Neural cell (in vitro differentiated cells): ENCODE data around the gene EML4. TPM values are rescaled to one million over a fixed set of nuclear protein-coding genes. Genes with fewer than 3 reads are reported as not detected.

Experiments
- H2AFZ ChIP-seq: fragments of 200-600, 300-800 bp; sonication (generic), shearing (Covaris generic); 2 replicates; pipeline ENCODE4 v1.6.0; 2014; ENCODE audit warnings: low read depth, mild to moderate bottlenecking, antibody characterized with exemption, low read length, moderate library complexity
- H3F3A ChIP-seq: fragments of 200-600 bp; shearing (Covaris generic); 2 replicates; pipeline ENCODE4 v1.6.1; 2016; ENCODE audit warnings: mild to moderate bottlenecking, moderate library complexity, mixed read lengths, antibody characterized with exemption, low read length; ENCODE audit not compliant: insufficient read depth, poor library complexity, severe bottlenecking
- H3K27ac ChIP-seq: fragments of 200-600, 300-800 bp; sonication (generic), shearing (Covaris generic); 2 replicates; pipeline ENCODE4 v1.5.1; 2014; ENCODE audit warnings: mild to moderate bottlenecking, low read length, moderate library complexity
- H3K27me3 ChIP-seq: fragments of 300-800, 200-600 bp; sonication (generic), shearing (Covaris generic); 2 replicates; pipeline ENCODE4 v1.6.0; 2014; ENCODE audit warnings: mild to moderate bottlenecking, low read depth, low read length, moderate library complexity; ENCODE audit not compliant: insufficient read depth
- H3K36me3 ChIP-seq: fragments of 300-800, 200-600 bp; sonication (generic), shearing (Covaris generic); 2 replicates; pipeline ENCODE4 v1.5.1; 2014; ENCODE audit warnings: mild to moderate bottlenecking, antibody characterized with exemption, low read length, moderate library complexity; ENCODE audit not compliant: insufficient read depth
- H3K4me2 ChIP-seq: fragments of 300-800, 200-600 bp; sonication (generic), shearing (Covaris generic); 2 replicates; pipeline ENCODE4 v1.6.0; 2014; ENCODE audit warnings: mild to moderate bottlenecking, low read length
- H3K4me3 ChIP-seq: fragments of 300-800, 200-600 bp; sonication (generic), shearing (Covaris generic); 2 replicates; pipeline ENCODE4 v1.5.1; 2014; ENCODE audit warnings: mild to moderate bottlenecking, low read length, moderate library complexity
- H3K79me2 ChIP-seq: fragments of 200-600 bp; shearing (Covaris generic); replicated peaks from 2 replicates; pipeline ENCODE4 v1.6.0; 2014; ENCODE audit warnings: mild to moderate bottlenecking, low read length, moderate library complexity; ENCODE audit not compliant: insufficient read depth
- H3K9ac ChIP-seq: fragments of 300-800, 200-600 bp; sonication (generic), shearing (Covaris generic); 2 replicates; pipeline ENCODE4 v1.6.1; 2016; ENCODE audit warnings: mild to moderate bottlenecking, low read length, mixed read lengths
- H3K9me2 ChIP-seq: fragments of 200-600 bp; shearing (Covaris generic); 2 replicates; pipeline ENCODE4 v1.6.1; 2016; ENCODE audit warnings: mild to moderate bottlenecking, low read length, mixed read lengths; ENCODE audit not compliant: insufficient read depth
- H3K9me3 ChIP-seq: fragments of 200-600, 300-800 bp; sonication (generic), shearing (Covaris generic); 2 replicates; pipeline ENCODE4 v1.6.1; 2016; ENCODE audit warnings: mild to moderate bottlenecking, mixed run types, low read length, moderate library complexity, mixed read lengths
- H4K20me1 ChIP-seq: fragments of 200-600 bp; shearing (Covaris generic); 2 replicates; pipeline ENCODE4 v1.6.1; 2016; ENCODE audit warnings: mild to moderate bottlenecking, mixed run types; ENCODE audit not compliant: insufficient read depth
- CTCF ChIP-seq: fragments of 450-650 bp; IDR thresholded peaks from 2 replicates; pipeline ENCODE4 v1.5.1; 2014; ENCODE audit warnings: antibody characterized with exemption, mild to moderate bottlenecking, moderate library complexity; ENCODE audit not compliant: poor library complexity, severe bottlenecking
- EP300 ChIP-seq: fragments of 450-650 bp; conservative IDR thresholded peaks from 2 replicates; pipeline ENCODE4 v1.6.1; 2014; ENCODE audit warnings: antibody characterized with exemption, mild to moderate bottlenecking, moderate library complexity; ENCODE audit not compliant: poor library complexity, severe bottlenecking
- EZH2 ChIP-seq: fragments of 200-600, 300-800 bp; shearing (Covaris generic), sonication (generic); IDR thresholded peaks from 2 replicates; pipeline ENCODE4 v1.6.1; 2014; ENCODE audit warnings: antibody characterized with exemption, low read length, borderline replicate concordance, mild to moderate bottlenecking; ENCODE audit not compliant: insufficient read depth, poor library complexity, severe bottlenecking
- MXI1 ChIP-seq: fragments of 450-650 bp; conservative IDR thresholded peaks from 2 replicates; pipeline ENCODE4 v1.6.1; 2014; ENCODE audit warnings: antibody characterized with exemption, mild to moderate bottlenecking; ENCODE audit not compliant: poor library complexity, severe bottlenecking
- POLR2AphosphoS5 ChIP-seq: IDR thresholded peaks from 2 replicates; pipeline ENCODE4 v1.6.1; 2012
- RAD21 ChIP-seq: fragments of 450-650 bp; conservative IDR thresholded peaks from 2 replicates; pipeline ENCODE4 v1.6.1; 2014; ENCODE audit warnings: antibody characterized with exemption, mild to moderate bottlenecking, moderate library complexity
- SMC3 ChIP-seq: fragments of 450-650 bp; conservative IDR thresholded peaks from 2 replicates; pipeline ENCODE4 v1.6.1; 2014; ENCODE audit warnings: antibody characterized with exemption, mild to moderate bottlenecking, moderate library complexity; ENCODE audit not compliant: poor library complexity
- TAF1 ChIP-seq: IDR thresholded peaks from 2 replicates; pipeline ENCODE4 v1.6.1; 2012; ENCODE audit warnings: low read depth
- polyA plus RNA-seq: library from polyadenylated mRNA; depleted of rRNA; stranded (reverse); fragments of >200 nt; gene quantifications from 2 replicates; pipeline ENCODE4 v1.2.3, GENCODE V29; 2014
- TF ChIP-seq, protein P1 (sequence below): IDR thresholded peaks from 2 replicates; pipeline ENCODE4 v1.6.1; 2012; ENCODE audit warnings: borderline replicate concordance

Gene EML4
- polyA plus RNA-seq, 1 donor from 2014 or later = 33.9 TPM

GRCh38 chr2:42319265-42319664, 150.1 kb downstream of the EML4 start:
- Histone ChIP-seq H3K27me3 (no peaks in the 10 kb centered on the region), H2AFZ (no peak overlapping the region), H3K36me3 (no peaks in the 10 kb centered on the region), H3K4me3 (no peak overlapping the region), H3K9me3 (no peaks in the 10 kb centered on the region), H3F3A (no peaks in the 10 kb centered on the region), H4K20me1 (no peaks in the 10 kb centered on the region), H3K79me2 (no peaks in the 10 kb centered on the region), H3K4me2 (no peak overlapping the region), H3K9ac (no peak overlapping the region), H3K27ac (no peak overlapping the region), H3K9me2 (no peaks in the 10 kb centered on the region)
- TF ChIP-seq RAD21 (no peak), SMC3 (no peak), EP300 (no peak), EZH2 (no peak), POLR2AphosphoS5 (no peak), TAF1 (no peak), MXI1 (no peak), CTCF (no peak)
- TF ChIP-seq, protein P1, sequence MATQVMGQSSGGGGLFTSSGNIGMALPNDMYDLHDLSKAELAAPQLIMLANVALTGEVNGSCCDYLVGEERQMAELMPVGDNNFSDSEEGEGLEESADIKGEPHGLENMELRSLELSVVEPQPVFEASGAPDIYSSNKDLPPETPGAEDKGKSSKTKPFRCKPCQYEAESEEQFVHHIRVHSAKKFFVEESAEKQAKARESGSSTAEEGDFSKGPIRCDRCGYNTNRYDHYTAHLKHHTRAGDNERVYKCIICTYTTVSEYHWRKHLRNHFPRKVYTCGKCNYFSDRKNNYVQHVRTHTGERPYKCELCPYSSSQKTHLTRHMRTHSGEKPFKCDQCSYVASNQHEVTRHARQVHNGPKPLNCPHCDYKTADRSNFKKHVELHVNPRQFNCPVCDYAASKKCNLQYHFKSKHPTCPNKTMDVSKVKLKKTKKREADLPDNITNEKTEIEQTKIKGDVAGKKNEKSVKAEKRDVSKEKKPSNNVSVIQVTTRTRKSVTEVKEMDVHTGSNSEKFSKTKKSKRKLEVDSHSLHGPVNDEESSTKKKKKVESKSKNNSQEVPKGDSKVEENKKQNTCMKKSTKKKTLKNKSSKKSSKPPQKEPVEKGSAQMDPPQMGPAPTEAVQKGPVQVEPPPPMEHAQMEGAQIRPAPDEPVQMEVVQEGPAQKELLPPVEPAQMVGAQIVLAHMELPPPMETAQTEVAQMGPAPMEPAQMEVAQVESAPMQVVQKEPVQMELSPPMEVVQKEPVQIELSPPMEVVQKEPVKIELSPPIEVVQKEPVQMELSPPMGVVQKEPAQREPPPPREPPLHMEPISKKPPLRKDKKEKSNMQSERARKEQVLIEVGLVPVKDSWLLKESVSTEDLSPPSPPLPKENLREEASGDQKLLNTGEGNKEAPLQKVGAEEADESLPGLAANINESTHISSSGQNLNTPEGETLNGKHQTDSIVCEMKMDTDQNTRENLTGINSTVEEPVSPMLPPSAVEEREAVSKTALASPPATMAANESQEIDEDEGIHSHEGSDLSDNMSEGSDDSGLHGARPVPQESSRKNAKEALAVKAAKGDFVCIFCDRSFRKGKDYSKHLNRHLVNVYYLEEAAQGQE = no peak

DNA sequence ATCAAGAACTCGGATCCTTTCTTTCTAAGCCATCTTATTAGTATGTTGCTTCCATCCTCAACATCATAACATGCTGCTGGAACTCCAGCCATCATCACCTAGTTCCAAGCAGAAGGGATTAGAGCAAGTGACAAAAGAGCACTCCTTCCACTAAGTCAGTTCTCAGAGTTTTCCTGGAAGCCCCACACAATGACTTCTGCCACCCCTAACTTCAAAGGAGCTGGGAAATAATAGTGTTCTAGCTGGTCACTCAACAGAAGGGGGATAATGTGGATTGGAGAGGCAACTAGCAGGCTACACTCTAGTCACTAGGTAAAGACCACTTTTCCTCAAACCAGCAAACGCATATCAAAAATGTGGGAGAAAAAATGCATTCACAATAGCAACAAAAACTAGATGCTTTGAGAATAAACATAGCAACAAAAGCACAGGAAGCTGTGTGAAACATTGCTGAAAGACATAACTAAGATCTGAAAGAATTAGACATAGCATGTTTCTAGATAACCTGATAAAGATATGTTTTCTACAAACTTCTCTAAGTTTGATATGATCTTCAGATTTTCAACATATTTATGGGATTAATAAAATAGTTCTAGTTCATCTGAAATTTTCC, 152.4 kb downstream of the EML4 start:
- no peaks in the 10 kb centered on the region for H3K27me3 ChIP-seq
- H3F3A ChIP-seq = no peaks in the 10 kb centered on the region
- H3K27ac ChIP-seq = no peak overlapping the region
- no peaks in the 10 kb centered on the region for H3K36me3 ChIP-seq
- no peak overlapping the region for H3K9ac ChIP-seq
- no peaks in the 10 kb centered on the region for H3K79me2 ChIP-seq
- no peak overlapping the region for H3K4me2 ChIP-seq
- TF ChIP-seq CTCF (no peak), POLR2AphosphoS5 (no peak), EZH2 (no peak), TAF1 (no peak), EP300 (no peak), SMC3 (no peak), MXI1 (no peak), RAD21 (no peak)
- TF ChIP-seq, protein P1 = no peak
- no peak overlapping the region for H3K4me3 ChIP-seq
- no peak overlapping the region for H2AFZ ChIP-seq
- no peaks in the 10 kb centered on the region for H4K20me1 ChIP-seq
- H3K9me2 ChIP-seq = no peaks in the 10 kb centered on the region
- no peaks in the 10 kb centered on the region for H3K9me3 ChIP-seq
